ENCODE data around the gene TDRD12.
"Not testable (repeated sequence)": the region's sequence is repeated elsewhere in the genome, so short reads cannot be mapped to it uniquely, and the experiment has no call there.

TDRD12 gene

DNA sequence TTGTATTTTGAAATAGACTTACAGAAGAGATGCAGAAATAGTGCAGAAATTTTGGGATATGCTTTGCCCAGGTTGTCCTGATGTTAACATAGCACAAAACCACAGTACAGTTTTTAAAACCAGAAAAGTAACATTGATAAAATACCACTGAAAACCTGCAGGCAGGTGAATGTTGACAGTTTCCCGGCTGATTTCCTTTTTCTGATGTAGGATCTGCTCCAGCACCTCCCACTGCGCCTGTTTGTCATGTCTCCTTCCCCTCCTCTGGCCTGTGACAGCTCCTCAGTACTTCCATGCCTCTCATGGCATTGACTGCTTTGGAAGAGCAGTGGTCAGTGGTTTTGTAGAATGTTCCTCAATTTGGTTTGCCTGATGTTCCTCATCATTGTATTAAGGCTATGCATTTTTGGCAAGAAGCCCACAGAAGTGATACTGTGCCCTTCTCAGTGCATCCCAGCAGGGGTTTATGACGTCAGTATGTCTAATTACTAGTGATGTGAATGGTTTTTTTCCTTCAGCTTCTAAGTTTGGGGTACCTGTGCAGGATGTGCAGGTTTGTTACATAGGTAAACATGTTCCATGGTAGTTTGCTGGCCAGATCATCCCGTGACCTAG is 31.0 kb downstream of the TDRD12 start:
- no peak for DNase-seq

- DNase-seq: no peak
These were observed 31.5 kb downstream of the TDRD12 start for GRCh38 chr19:32751066-32751465.

DNA sequence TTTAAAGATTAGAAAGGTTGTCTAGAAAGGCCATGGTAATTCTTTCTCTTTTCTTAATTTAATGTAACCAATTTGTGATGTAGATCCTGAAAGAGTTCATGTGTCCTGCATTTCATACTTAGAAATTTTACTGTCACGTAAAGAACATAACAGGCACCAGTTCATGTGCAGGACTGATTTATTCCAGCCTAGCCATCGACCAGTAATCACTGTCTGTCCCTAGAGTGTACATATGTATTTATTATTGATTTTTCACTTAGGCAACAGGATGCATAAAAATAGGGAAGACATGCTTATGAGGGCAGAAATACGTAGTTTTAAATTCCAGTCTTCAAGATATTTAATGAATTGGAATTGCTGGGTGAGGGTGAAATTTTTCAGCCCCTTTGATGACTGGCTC is 37.6 kb downstream of the TDRD12 start:
- no peak for DNase-seq

GRCh38 chr19:32765365-32765764 is 45.8 kb downstream of the TDRD12 start:
- DNase-seq: not testable (repeated sequence)

DNA sequence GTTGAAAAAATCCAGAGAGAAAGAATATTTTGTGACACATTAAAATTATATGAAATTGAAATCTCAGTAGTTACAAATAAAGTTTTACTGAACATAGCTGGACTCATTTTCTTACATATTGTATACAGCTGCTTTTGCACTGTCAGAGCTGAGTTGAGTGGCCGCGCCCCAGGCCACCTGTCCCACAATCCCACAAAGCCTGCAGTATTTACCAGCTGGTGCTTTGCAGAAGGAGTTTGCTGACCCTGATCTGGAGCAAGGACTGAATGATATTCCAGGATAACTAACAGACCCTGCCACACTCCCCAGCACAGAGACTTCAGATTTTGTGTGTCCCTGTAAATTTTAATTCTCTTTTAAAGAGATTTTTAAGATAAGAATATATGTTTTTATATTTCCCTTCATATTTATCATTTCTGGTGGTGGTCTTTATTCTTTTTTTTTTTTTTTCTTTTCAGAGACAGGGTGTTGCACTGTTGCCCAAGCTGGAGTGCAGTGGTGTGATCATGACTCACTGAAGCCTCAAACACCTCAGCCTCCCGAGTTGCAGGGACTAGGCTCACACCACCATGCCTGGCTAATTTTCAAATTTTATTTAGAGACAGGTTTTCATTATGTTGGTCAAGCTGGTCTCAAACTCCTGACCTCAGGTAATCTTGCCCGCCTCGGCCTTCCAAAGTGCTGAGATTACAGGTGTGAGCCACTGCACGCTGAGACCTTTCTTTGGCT is 48.5 kb downstream of the TDRD12 start:
- no peak for DNase-seq

- DNase-seq: no peak
These were observed 52.0 kb downstream of the TDRD12 start for GRCh38 chr19:32771596-32771995.

DNA sequence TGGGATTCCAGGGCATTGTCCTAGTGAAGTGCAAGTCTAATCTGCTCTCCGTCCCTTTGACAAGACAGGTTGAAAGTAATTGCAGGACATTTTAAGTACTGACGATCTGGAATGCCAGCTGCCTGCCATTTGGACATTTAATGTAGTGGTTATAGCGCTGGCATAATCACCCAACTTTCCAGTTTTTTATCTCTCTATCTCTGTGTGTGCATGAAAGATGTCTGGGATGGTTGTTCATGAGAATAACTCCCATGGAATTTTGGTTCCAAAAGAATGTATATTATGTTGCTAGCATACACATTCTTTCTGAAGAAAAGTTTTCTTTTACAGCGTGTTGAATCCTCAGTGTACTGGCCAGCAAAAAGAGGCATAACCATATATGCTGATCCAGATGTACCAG is 53.6 kb downstream of the TDRD12 start:
- no peak for DNase-seq

GRCh38 chr19:32779082-32779481 is 59.5 kb downstream of the TDRD12 start:
- DNase-seq: no peak

DNA sequence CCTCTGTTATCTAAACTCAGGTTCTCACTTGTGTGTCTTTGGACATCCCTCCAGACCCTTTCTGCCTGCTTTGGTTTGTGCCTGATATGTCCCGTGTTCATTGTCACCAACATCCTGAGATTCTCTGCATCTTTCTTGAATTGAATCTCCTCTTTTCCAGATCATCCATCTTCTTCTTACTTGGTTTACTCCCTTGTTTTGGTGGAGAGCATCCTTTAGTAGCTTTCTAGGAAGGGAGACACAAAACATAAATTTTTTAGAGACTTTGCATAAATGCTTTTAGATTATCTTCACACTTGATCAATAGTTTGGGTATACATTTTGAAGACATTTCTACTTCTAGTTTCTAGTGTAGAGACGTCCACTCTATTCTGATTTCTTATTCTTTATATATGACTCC is 61.7 kb downstream of the TDRD12 start:
- no peak for DNase-seq

- not testable (repeated sequence) for DNase-seq
These were observed 62.5 kb downstream of the TDRD12 start for GRCh38 chr19:32782089-32782488.

DNA sequence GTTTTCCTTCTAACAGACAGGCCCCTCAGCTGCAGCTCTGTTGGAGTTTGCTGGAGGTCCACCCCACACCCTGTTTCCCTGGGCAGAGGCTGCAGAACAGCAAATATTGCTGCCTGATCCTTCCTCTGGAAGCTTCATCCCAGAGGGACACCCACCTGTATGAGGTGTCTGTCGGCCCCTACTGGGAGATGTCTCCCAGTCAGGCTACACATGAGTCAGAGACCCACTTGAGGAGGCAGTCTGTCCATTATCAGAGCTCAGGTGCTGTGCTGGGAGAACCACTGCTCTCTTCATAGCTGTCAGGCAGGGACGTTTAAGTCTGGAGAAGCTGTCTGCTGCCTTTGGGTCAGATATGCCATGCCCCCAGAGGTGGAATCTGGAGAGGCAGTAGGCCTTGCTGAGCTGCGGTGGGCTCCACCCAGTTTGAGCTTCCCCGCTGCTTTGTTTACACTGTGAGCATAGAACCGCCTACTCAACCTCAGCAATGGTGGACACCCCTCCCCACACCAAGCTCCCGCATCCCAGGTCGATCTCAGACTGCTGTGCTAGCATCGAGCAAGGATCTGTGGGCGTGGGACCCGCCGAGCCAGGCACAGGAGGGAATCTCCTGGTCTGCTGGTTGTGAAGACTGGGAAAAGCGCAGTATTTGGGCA is 67.7 kb downstream of the TDRD12 start:
- not testable (repeated sequence) for DNase-seq

DNA sequence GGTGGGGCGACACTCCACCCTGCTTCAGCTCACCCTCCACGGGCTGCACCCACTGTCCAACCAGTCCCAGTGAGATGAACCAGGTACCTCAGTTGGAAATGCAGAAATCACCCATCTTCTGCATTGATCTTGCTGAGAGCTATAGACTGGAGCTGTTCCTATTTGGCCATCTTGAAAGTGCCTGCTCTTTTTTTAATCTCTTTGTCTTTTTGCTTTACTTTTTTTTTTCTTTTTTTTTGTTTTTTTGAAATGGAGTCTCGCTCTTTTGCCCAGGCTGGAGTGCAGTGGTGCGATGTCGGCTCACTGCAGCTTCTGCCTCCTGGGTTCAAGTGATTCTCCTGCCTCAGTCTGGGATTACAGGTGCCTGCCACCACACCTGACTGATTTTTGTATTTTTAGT is 68.3 kb downstream of the TDRD12 start:
- not testable (repeated sequence) for DNase-seq

GRCh38 chr19:32789429-32789828 is 69.9 kb downstream of the TDRD12 start:
- no peak for DNase-seq

GRCh38 chr19:32798201-32798600 is 78.6 kb downstream of the TDRD12 start:
- no peak for DNase-seq

- DNase-seq: no peak
These were observed 80.6 kb downstream of the TDRD12 start for GRCh38 chr19:32800191-32800590.

- DNase-seq: no peak
These were observed 81.2 kb downstream of the TDRD12 start for GRCh38 chr19:32800754-32801153.

DNA sequence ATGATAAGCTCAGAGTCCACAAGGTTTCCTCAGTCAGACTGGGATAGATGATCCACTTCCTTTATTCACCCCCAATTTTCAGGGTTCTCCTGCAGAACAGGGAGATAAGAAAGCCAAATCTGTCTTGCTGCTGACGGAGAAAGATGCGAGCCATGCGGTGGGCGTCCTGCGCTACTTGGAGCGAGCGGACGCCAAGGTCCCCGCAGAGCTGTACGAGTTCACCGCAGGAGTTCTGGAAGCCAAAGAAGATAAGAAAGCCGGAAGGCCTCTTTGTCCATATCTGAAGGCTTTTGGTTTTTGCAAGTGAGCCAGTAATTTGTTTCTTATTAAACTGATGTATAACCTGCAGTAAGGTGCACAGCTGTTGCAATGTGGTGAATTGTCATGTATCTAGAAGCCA is 83.3 kb downstream of the TDRD12 start:
- no peak for DNase-seq

DNA sequence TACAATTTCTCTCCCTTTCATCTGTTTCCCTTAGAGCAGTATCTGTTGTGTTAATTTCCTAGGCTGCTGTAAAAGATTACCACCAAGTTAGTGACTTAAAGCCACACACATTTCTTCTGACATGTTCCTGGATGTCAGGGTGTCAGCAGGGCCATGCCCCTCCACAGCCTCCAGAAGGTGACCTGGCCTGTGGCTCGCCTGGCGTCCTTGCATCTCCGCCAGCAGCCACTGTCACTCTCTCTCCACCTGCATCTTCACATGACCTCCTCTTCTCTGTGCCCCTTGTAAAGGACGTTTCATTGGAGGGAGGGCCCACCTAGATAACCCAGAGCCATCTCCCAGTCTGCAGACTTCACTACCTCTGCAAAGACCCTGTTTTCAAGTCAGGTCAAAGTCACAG is 88.7 kb downstream of the TDRD12 start:
- DNase-seq: no peak

DNA sequence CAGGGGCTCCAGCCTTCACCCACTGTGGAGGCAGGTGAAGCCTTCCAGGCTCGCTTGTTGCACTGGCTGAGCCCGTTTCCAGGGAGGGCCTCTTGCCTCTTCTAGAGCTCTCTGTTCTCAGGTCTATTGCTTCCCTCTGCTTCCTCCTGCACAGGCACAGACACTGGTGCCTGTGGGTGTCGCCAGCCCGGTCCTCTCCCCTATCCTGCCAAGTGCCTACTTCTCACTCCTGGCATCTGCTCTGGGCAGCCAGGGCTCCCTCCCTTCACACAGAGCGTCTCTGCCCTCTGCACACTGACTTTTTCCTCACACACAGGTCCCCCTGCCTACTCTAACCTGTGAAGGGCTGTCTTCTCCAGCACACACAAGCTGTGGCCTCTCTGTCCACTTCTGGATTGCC is 89.7 kb downstream of the TDRD12 start:
- no peak for DNase-seq

- no peak for DNase-seq
These were observed 90.2 kb downstream of the TDRD12 start for GRCh38 chr19:32809754-32810153.

DNA sequence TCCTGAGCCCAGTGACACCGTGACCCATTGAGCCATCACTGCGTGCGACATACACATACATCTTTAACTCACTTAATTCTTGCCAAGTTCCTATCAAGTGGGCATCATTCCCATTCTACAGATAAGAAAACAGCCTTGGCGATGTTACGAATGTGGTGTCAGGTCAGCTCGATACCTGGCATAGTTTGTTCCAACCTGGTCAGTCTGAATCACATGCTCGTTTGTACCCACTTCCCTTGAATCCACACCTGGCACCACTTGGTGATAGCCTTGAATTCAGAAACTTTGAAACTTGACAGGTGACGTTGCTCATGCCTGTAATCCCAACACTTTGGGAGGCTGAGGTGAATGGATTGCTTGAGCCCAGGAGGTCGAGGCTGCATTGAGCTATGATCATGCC is 90.9 kb downstream of the TDRD12 start:
- no peak for DNase-seq

GRCh38 chr19:32811151-32811550 is 91.6 kb downstream of the TDRD12 start:
- no peak for DNase-seq

- DNase-seq: no peak
These were observed 92.5 kb downstream of the TDRD12 start for GRCh38 chr19:32812036-32812435.

- no peak for DNase-seq
These were observed 93.0 kb downstream of the TDRD12 start for GRCh38 chr19:32812571-32812970.
